Measurements from ENCODE around the gene HDAC8. TPM values are rescaled to one million over a fixed set of nuclear protein-coding genes. Genes with fewer than 3 reads are reported as not detected.

Gene HDAC8
- total RNA-seq, 1 experiment from 2014 or later = 21.4 TPM

GRCh38 chrX:72478351-72478750 is 94.3 kb downstream of the HDAC8 start:
- Histone ChIP-seq H4K5ac (ENCODE audit: insufficient read length, low read depth, low read length) (no peak overlapping the region), H3K27me3 (ENCODE audit: insufficient read depth, low read length) (no peaks in the 10 kb centered on the region), H3K9ac (ENCODE audit: extremely low read depth, insufficient read length, low read length) (no peak overlapping the region), H3K18ac (ENCODE audit: insufficient read length, low read depth, low read length) (no peak overlapping the region), H2BK15ac (ENCODE audit: low read depth, low read length) (no peak overlapping the region), H3K79me1 (ENCODE audit: insufficient read depth, low read depth, low read length, poor library complexity, severe bottlenecking) (no peaks in the 10 kb centered on the region), H3K79me2 (ENCODE audit: insufficient read depth, low read length) (no peaks in the 10 kb centered on the region), H3K14ac (ENCODE audit: insufficient read depth, low read length) (no peak overlapping the region), H3K4me2 (ENCODE audit: insufficient read depth, insufficient read length, low read length) (no peak overlapping the region), H3K27ac (ENCODE audit: insufficient read length, low read depth, low read length) (no peak overlapping the region), H2AK5ac (ENCODE audit: insufficient read length, low read length) (no peak overlapping the region), H2BK12ac (ENCODE audit: insufficient read length, low read depth, low read length) (no peak overlapping the region), H4K20me1 (ENCODE audit: control insufficient read depth, insufficient read depth, insufficient read length) (no peaks in the 10 kb centered on the region), H4K8ac (replicated peaks; ENCODE audit: insufficient read length, low read depth, low read length) (no peak overlapping the region), H3K56ac (ENCODE audit: insufficient read length, low read depth, low read length) (no peak overlapping the region), H3K9me3 (ENCODE audit: control insufficient read depth, low read depth, low read length) (peaks cover 52% of the 10 kb centered on the region), H2BK20ac (ENCODE audit: low read depth, low read length, poor library complexity, severe bottlenecking) (no peak overlapping the region), H4K91ac (ENCODE audit: insufficient read length, low read depth, low read length) (no peak overlapping the region), H3K23ac (ENCODE audit: insufficient read length, low read depth, low read length) (no peak overlapping the region), H3K4me1 (ENCODE audit: insufficient read depth, low read length) (no peaks in the 10 kb centered on the region), H3T11ph (ENCODE audit: low read length) (no peak overlapping the region), H2BK120ac (ENCODE audit: low read depth, low read length, poor library complexity, severe bottlenecking) (no peak overlapping the region), H3K23me2 (ENCODE audit: insufficient read length, low read depth, low read length, poor library complexity, severe bottlenecking) (no peaks in the 10 kb centered on the region), H2BK5ac (ENCODE audit: insufficient read length, low read length) (no peak overlapping the region), H3K4ac (ENCODE audit: low read depth, low read length) (no peak overlapping the region), H2AFZ (ENCODE audit: low read length) (no peak overlapping the region)
- Mint-ChIP-seq H3K9me3 (peaks cover 61 to 63% of the 10 kb centered on the region in 2 experiments), H3K27ac (no peak overlapping the region), H3K36me3 (ENCODE audit: insufficient read depth in 1 of 3, low read depth in 3 of 3) (peaks cover 8 to 13% (median 9%) of the 10 kb centered on the region in 3 experiments), H3K4me3 (no peak overlapping the region), H3K4me1 (peaks cover 28 to 34% of the 10 kb centered on the region in 2 experiments), H3K27me3 (ENCODE audit: low read depth) (no peaks in the 10 kb centered on the region)
- TF ChIP-seq CTCF (conservative IDR thresholded peaks at IDR 0.05) = no peak
- WGBS (ENCODE audit: extremely low coverage, insufficient read length, low lambda C conversion rate) = no CpG with 5 or more reads among the region's 8 CpGs
- no peak for DNase-seq
